Liver (tissue), 3 donors: ENCODE results near the gene MYO5A.

ENCODE experiments used
- ATF3 ChIP-seq: IDR thresholded peaks from 2 replicates; pipeline ENCODE4 v1.6.1; 2016; ENCODE audit warnings: antibody characterized with exemption
- CTCF ChIP-seq: fragments of 150-350 bp; IDR thresholded peaks from 2 replicates; pipeline ENCODE4 v1.5.1; 2017; ENCODE audit warnings: improper control_type of control experiment, low read depth, low read length; ENCODE audit not compliant: missing input control
- GABPA ChIP-seq, 2 donors: IDR thresholded peaks in 1 of 2; conservative IDR thresholded peaks in 1 of 2; 2 replicates each; pipeline ENCODE4 v1.6.1; 2016; ENCODE audit warnings: antibody characterized with exemption in 2 of 2, mild to moderate bottlenecking in 1 of 2, moderate library complexity in 1 of 2
- MAX ChIP-seq: IDR thresholded peaks from 2 replicates; pipeline ENCODE4 v1.6.1; 2016; ENCODE audit warnings: antibody characterized with exemption
- RAD21 ChIP-seq, 2 donors: IDR thresholded peaks; 2 replicates each; pipeline ENCODE4 v1.6.1; 2016; ENCODE audit warnings: antibody characterized with exemption in 2 of 2, mild to moderate bottlenecking in 2 of 2
- RXRA ChIP-seq, 2 donors: IDR thresholded peaks; 2 replicates each; pipeline ENCODE4 v1.6.1; 2017 to 2018; ENCODE audit warnings: antibody characterized with exemption in 2 of 2, mild to moderate bottlenecking in 1 of 2
- SP1 ChIP-seq: IDR thresholded peaks from 2 replicates; pipeline ENCODE4 v1.6.1; 2018; ENCODE audit warnings: antibody characterized with exemption, mild to moderate bottlenecking
- YY1 ChIP-seq: IDR thresholded peaks from 2 replicates; pipeline ENCODE4 v1.6.1; 2016; ENCODE audit warnings: antibody characterized with exemption, mild to moderate bottlenecking
- donor health status: healthy.
- donor health status: healthy.

GRCh38 chr15:52307847-52308246 lies 220.8 kb downstream of the MYO5A start:
- no peak for TF ChIP-seq RAD21 (IDR thresholded peaks at IDR 0.05)
- TF ChIP-seq ATF3 = no peak
- no peak for TF ChIP-seq CTCF
- TF ChIP-seq MAX = no peak
- no peak for TF ChIP-seq YY1
- no peak for TF ChIP-seq SP1
- TF ChIP-seq RXRA (IDR thresholded peaks at IDR 0.05) = no peak
- no peak for TF ChIP-seq GABPA (IDR thresholded peaks at IDR 0.05 in 1 of 2, conservative IDR thresholded peaks at IDR 0.05 in 1 of 2)
